A673 (cell line): ENCODE results near the gene KCNQ2.

Experiments
- CTCF ChIP-seq: fragments of 300-800, 200-600 bp; sonication (generic); conservative IDR thresholded peaks from 2 replicates; pipeline ENCODE4 v1.5.1; 2017; ENCODE audit warnings: low read depth, mild to moderate bottlenecking, antibody characterized with exemption, low read length, moderate library complexity, mixed read lengths
- EZH2 ChIP-seq: fragments of 200-600 bp; sonication (generic); IDR thresholded peaks from 2 replicates; pipeline ENCODE4 v1.6.1; 2017; ENCODE audit warnings: borderline replicate concordance, low read depth, mild to moderate bottlenecking, mixed read lengths, antibody characterized with exemption, low read length; ENCODE audit not compliant: poor library complexity, severe bottlenecking

GRCh38 chr20:63433351-63433750 is 39.1 kb downstream of the KCNQ2 start:
- TF ChIP-seq EZH2 (no peak), CTCF (no peak)
